ENCODE results near the gene ZNF580.

Gene ZNF580

GRCh38 chr19:55622242-55622969, 18.4 kb upstream of the ZNF580 start:
- DNase-seq (ENCODE audit: low read depth in 4 of 4, low spot score in 1 of 4): no peak

- DNase-seq (ENCODE audit: low read depth in 4 of 4, low spot score in 1 of 4): no peak
These were observed 17.7 kb upstream of the ZNF580 start for GRCh38 chr19:55623130-55623529.

- DNase-seq (ENCODE audit: low read depth in 4 of 4, low spot score in 1 of 4): no peak
These were observed 17.2 kb upstream of the ZNF580 start for GRCh38 chr19:55623561-55623960.

DNA sequence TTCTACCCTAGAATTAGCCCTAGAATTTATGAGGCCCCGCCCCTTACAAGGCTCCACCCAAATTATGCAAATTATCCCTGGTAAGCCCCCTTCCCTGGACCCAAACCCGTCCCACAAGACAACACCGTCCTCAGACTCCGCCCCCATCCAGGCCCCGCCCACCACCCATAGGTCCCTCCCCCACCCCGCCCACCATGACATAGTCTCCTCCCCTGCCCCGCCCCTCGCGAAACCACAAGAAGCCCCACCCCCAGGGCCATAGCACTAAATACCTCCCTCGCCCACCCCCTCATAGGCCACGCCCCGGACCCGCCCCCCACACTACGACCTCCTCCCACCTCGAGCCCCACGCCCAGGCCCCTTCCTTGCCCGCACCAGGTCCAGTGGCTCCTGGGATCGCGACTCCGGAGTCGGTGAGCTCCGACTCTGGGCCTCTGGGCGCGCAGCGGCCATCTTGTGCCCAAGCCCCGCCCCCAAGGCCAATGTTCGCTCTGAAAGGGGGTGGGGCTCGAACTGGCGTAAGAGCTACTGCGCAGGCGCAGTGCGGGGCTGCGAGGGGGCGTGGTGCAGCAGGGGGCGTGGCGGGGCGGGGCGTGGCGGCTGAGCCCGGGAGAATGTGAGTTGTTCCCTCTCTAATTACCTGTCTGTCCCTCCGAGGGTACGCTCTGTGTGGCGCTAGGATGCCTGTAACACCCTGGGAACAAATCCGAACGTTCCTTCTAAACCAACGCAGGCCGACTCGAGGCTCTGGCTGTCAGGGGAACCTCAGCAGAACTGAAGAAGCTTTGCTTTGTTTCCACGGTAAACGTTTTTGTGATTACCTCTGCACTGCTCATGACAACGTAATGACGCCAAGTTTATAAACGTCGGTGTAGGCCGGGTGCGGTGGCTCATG, 16.4 kb upstream of the ZNF580 start, which contains the start of gene ZNF784:
TSS of gene ZNF784 (minus strand) at position 458 of the 895 bp plus-strand sequence. CDS start at position 453, 5 bp downstream.
- DNase-seq (ENCODE audit: low read depth in 4 of 4, low spot score in 1 of 4): peak; percentile 89 to 96 (median 90)

DNA sequence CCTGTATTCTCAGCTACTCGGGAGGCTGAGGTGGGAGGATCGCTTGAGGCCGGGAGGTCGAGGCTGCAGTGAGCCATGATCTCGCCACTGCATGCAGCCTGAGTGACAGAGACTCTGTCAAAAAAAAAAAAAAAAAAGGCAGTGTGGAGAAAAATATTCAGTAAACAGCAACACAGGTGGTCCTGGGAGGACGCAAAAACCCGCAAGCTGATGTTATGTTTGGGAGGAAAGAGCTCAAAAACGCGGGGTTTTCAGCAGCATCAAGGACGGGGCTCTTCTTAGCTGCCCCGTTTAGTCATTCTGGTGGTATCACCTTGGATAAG, 15.8 kb upstream of the ZNF580 start:
- no peak for DNase-seq (ENCODE audit: low read depth in 4 of 4, low spot score in 1 of 4)

GRCh38 chr19:55626350-55626749, 14.5 kb upstream of the ZNF580 start:
- DNase-seq (ENCODE audit: low read depth in 4 of 4, low spot score in 1 of 4): no peak

- DNase-seq (ENCODE audit: low read depth in 4 of 4, low spot score in 1 of 4): peak; percentile 82 to 91 (median 86)
These were observed 8.4 kb upstream of the ZNF580 start for GRCh38 chr19:55632463-55632834.

- no peak for DNase-seq (ENCODE audit: low read depth in 4 of 4, low spot score in 1 of 4)
These were observed 6.9 kb upstream of the ZNF580 start for GRCh38 chr19:55633861-55634260.

- DNase-seq (ENCODE audit: low read depth in 4 of 4, low spot score in 1 of 4): no peak
These were observed 5.5 kb upstream of the ZNF580 start for GRCh38 chr19:55635334-55635717.

DNA sequence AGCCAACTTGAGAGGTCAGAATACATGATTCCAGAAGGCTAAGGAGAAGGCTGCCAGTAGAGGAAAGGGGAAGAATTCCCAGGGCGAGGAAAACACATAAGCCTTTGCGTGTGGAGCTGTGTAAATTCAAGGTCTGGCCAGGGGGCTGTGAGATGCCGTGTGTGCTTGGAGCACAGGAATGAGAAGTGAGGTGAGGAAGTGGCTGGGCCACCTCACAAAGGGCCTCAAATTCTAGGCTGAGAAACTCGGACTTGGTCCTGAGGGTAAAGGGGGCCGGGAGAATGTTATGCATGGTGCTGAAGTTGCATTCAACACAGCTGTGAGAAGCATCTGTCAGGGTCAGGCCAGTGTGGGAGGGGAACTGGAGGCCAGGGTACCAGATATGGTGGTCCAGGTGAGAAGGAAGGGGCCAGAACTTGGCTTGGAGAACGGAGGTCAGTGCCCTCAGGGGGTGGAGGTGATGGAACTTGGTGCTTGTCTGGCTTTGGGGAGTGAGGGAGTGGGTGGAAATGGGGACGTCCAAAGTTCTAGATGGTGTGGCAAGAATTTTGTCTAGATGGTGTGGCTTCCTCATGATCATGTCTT, 4.9 kb upstream of the ZNF580 start:
- no peak for DNase-seq (ENCODE audit: low read depth in 4 of 4, low spot score in 1 of 4)

DNA sequence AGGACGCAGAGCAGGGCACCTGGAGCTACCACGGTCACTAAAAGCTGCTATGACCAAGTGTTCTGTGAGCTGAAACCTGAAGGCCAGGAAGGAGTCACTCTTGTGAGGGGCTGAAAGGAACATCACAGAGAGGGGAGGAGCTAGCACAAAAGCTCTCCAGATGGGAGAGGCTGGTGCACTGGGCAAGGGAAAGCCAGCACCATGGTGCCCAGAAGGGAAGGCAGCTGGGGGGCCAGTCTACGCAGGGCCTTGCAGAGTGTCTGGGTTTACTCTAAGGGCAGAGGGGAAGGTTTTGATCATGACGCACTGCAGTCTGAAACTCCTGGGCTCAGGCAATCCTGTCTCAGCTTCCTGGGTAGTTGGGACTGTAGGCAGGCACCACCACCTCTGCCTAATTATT, 4.1 kb upstream of the ZNF580 start:
- DNase-seq (ENCODE audit: low read depth in 4 of 4, low spot score in 1 of 4): no peak

DNA sequence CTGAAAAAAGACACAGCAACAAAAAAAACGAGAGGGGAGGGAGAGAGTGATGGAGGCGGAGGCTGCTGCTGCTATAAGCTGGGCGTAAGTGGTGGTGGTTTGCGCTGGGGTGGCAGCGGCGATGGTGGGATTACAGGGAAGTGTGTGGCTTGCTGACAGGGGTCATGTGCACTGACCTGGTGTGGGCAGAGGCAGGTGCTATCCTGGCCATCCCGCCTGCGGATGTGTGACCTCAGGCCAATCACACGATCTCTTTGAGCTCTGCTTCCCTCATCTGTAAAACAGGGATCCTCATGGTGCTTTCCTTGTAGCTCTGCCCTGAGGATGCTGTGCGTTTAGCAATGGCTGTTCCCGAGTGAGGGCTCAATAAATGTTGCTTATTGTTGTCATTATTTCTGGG, 3.3 kb upstream of the ZNF580 start:
- DNase-seq (ENCODE audit: low read depth in 4 of 4, low spot score in 1 of 4): no peak

GRCh38 chr19:55638864-55639359, 1.9 kb upstream of the ZNF580 start:
- peak in 1 of 4 experiments; percentile 37 for DNase-seq (ENCODE audit: low read depth in 4 of 4, low spot score in 1 of 4)

DNA sequence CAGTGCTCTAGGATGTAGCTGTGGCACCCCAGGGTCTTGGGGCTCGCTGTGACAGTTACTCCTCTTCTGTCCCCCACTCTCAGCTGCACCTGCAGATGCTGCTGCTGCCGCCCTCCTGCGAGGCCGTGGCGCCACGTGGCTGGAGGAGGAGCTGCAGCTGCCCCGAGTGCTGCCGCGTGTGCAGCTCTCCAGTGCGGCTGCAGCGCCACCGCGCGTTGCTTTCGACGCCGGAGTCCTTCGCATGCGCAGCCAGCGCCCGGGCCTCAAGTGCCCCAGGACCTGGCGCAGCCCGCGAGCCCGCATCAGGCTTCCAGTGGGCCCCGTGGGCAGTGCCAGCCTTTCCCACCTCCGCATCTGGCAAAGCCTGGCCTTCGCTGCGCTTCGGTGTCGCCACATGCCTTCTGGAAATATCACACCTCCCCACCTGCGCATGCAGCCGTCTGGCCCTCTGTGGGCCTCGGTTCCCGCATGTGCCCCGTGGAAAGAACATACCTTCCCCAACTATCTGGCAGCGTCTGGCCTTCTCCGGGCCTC, 692 bp upstream of the ZNF580 start:
- peak in 1 of 4 experiments; percentile 57 for DNase-seq (ENCODE audit: low read depth in 4 of 4, low spot score in 1 of 4)

- no peak for DNase-seq (ENCODE audit: low read depth in 4 of 4, low spot score in 1 of 4)
These were observed 787 bp downstream of the ZNF580 start for GRCh38 chr19:55641426-55642152.

DNA sequence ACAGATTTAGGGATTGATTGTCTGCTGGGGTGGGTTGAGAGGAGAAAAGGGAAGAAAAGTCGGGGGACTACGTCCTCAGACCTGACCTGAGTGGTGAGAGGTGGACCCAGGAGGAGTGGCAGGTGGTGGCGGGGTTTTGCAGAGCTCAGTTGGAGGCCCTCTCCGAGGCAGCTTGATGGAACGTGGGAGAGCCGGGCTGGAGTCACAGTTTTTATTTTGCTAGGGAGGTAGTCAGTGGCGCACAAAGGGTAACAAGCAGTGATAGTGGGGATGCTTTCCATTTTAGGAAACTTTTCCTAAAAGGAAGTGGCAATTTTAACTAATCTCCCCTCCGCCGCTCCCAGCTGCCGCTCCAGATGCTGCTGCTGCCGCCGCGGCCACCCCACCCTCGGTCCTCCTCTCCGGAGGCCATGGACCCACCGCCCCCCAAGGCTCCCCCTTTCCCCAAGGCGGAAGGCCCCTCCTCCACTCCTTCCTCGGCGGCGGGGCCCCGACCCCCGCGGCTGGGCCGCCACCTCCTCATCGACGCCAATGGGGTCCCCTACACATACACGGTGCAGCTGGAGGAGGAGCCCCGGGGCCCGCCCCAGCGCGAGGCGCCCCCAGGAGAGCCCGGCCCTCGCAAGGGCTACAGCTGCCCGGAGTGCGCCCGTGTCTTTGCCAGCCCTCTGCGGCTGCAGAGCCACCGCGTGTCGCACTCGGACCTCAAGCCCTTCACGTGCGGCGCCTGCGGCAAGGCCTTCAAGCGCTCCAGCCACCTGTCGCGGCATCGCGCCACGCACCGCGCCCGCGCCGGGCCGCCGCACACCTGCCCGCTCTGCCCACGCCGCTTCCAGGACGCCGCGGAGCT, 1.6 kb downstream of the ZNF580 start:
- DNase-seq (ENCODE audit: low read depth in 4 of 4, low spot score in 1 of 4): no peak

GRCh38 chr19:55643003-55643886, 2.4 kb downstream of the ZNF580 start, which contains the start of gene ZNF581:
Gene ZNF581 (plus strand): TSS chr19:55643649. CDS start chr19:55644572, 923 bp downstream.
- peak; percentile 65 to 82 (median 76) for DNase-seq (ENCODE audit: low read depth in 4 of 4, low spot score in 1 of 4)

DNA sequence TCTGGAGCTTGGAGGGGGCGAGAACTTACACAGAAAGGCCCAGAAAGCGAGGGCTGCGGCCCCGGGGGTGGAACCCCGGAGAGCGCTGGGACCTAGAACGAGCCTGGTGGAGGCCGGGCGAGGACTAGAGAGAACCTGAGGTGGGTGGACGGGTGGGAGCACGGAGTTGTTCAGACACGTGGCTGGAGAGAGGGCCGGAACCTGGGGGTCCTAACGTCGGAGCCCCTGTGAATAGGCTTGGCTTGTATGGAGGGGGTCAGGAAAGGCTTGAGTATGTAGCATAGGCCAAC, 3.0 kb downstream of the ZNF580 start:
- DNase-seq (ENCODE audit: low read depth in 4 of 4, low spot score in 1 of 4): no peak

DNA sequence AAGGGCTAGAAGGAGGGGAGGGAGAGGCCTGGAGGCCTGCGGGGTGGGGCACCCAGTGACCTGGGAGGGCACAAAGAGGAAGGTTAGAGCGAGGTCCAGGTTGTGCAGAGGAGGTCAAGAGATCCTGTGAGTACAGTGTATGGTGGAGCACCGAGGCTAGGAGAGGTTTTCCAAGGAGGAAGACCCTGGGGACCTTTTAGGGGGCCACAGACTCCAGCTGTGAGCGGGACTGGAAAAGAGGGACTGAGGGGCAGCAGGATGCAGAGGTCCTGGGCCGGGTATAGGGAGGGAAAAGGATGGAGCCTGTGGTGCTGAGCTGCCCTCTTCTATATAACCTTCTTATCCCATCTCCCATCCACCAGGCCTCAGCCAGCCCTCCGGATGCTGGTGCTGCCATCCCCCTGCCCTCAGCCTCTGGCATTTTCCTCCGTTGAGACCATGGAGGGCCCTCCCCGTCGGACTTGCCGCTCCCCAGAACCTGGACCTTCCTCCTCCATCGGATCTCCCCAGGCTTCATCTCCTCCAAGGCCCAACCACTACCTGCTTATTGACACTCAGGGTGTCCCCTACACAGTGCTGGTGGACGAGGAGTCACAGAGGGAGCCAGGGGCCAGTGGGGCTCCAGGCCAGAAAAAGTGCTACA, 3.5 kb downstream of the ZNF580 start:
- no peak for DNase-seq (ENCODE audit: low read depth in 4 of 4, low spot score in 1 of 4)

Data from stimulated activated CD4-positive, alpha-beta T cell treated with anti-CD3 and anti-CD28 coated beads, Interleukin-1b, Interleukin-23, amount 100 ng/mL, for 24 hours (primary cell).